Liver (tissue), 3 donors: ENCODE results near the gene PCDHB15.
"Not testable (repeated sequence)": the region's sequence is repeated elsewhere in the genome, so short reads cannot be mapped to it uniquely, and the experiment has no call there.

Experiments
- CTCF ChIP-seq: fragments of 150-350 bp; IDR thresholded peaks from 2 replicates; pipeline ENCODE4 v1.5.1; 2017; ENCODE audit warnings: improper control_type of control experiment, low read depth, low read length; ENCODE audit not compliant: missing input control
- EGR1 ChIP-seq, 2 donors: IDR thresholded peaks; 2 replicates each; pipeline ENCODE4 v1.6.1; 2016 to 2018; ENCODE audit warnings: antibody characterized with exemption in 2 of 2, low read depth in 2 of 2
- MAX ChIP-seq: IDR thresholded peaks from 2 replicates; pipeline ENCODE4 v1.6.1; 2016; ENCODE audit warnings: antibody characterized with exemption
- REST ChIP-seq: IDR thresholded peaks from 2 replicates; pipeline ENCODE4 v1.6.1; 2016; ENCODE audit warnings: antibody characterized with exemption, mild to moderate bottlenecking
- TAF1 ChIP-seq: conservative IDR thresholded peaks from 2 replicates; pipeline ENCODE4 v1.6.1; 2016; ENCODE audit warnings: antibody characterized with exemption, mild to moderate bottlenecking
- YY1 ChIP-seq: IDR thresholded peaks from 2 replicates; pipeline ENCODE4 v1.6.1; 2016; ENCODE audit warnings: antibody characterized with exemption, mild to moderate bottlenecking
- ZBTB33 ChIP-seq: IDR thresholded peaks from 2 replicates; pipeline ENCODE4 v1.6.1; 2016; ENCODE audit warnings: antibody characterized with exemption
- donor health status: healthy.
- donor health status: healthy.

GRCh38 chr5:141216035-141216434 is 29.2 kb upstream of the PCDHB15 start:
- not testable (repeated sequence) for TF ChIP-seq CTCF; EGR1 (IDR thresholded peaks at IDR 0.05; ENCODE audit: low read depth in 2 of 2); TAF1; ZBTB33; MAX; REST; YY1
